Sigmoid colon (tissue), 4 donors: ENCODE measurements around the gene GRAMD4.

Experiments
- CTCF ChIP-seq, 4 experiments: fragments of 450-650 bp in 3 of 4; fragments of 200-600 bp in 1 of 4; IDR thresholded peaks; one replicate each; pipeline ENCODE4 v1.5.1; 2016 to 2019; ENCODE audit warnings: antibody characterized with exemption in 4 of 4, mild to moderate bottlenecking in 3 of 4, moderate library complexity in 2 of 4
- EP300 ChIP-seq, 4 donors: sonication (generic); formaldehyde crosslinking; IDR thresholded peaks; one replicate each; pipeline ENCODE4 v1.6.1; 2017; ENCODE audit warnings: antibody characterized with exemption in 4 of 4
- POLR2A ChIP-seq, 2 donors: fragments of 450-650 bp; IDR thresholded peaks; one replicate each; pipeline ENCODE4 v1.6.1; 2016; ENCODE audit warnings: antibody characterized with exemption in 2 of 2, mild to moderate bottlenecking in 2 of 2, moderate library complexity in 2 of 2
- POLR2AphosphoS5 ChIP-seq, 4 donors: sonication (generic); formaldehyde crosslinking; IDR thresholded peaks; one replicate each; pipeline ENCODE4 v1.6.1; 2017; ENCODE audit warnings: antibody characterized with exemption in 4 of 4

- no peak for TF ChIP-seq CTCF (IDR thresholded peaks at IDR 0.05)
- no peak for TF ChIP-seq POLR2A (IDR thresholded peaks at IDR 0.05)
- no peak for TF ChIP-seq POLR2AphosphoS5 (IDR thresholded peaks at IDR 0.05)
- TF ChIP-seq EP300 (IDR thresholded peaks at IDR 0.05): no peak
These were observed 19.7 kb downstream of the GRAMD4 start for GRCh38 chr22:46639843-46640242.
